ENCODE results near the gene NR1H3. TPM values are rescaled to one million over a fixed set of nuclear protein-coding genes. Genes with fewer than 3 reads are reported as not detected.

NR1H3 gene
- total RNA-seq, 6 experiments from 2014 or later = 61.5 to 82.9 (median 67.3) TPM

DNA sequence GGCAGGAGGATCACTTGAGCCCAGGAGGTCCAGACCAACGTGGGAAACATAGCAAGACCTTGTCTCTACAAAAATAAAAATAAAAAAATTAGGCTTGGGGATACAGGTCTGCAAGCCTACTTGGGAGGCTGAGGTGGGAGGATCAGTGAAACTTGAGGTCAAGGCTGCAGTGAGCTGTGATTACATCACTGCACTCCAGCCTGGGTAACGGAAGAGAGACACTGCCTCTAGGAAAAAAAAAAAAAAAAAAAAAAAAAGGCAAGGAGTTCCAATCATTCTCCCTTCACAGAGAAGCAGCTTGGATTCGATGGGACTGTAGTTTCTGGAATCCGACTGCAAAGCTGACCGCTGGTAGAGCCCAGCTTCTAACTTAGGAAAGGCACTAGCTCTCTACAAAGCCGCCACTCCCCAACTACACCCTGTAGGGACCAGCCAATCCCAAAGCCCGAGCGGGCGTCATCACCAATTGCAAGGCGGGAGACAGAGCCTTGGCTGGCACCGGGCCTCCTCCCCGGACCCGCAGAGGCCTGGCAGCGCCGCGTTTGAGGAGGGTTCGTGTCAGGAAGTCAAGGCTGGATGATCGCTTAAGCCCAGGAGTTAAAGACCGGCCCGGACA is 43.7 kb upstream of the NR1H3 start:
- H3K27ac ChIP-seq = peak overlapping the region; percentile 86 to 89 (median 89)
- intact Hi-C loops (cut with DNase I) = no loop called here
- H3K27me3 ChIP-seq = no peaks in the 10 kb centered on the region
- 8% methylated on average over 10 of the region's 20 CpGs for WGBS (ENCODE audit: insufficient coverage, low coverage, low lambda C conversion rate, missing lambda C conversion rate)
- H3K9me3 ChIP-seq = no peaks in the 10 kb centered on the region
- ATAC-seq = peak; percentile 87 to 95 (median 90)
- DNase-seq = peak; percentile 95 to 97 (median 96)
- H3K36me3 ChIP-seq = no peaks in the 10 kb centered on the region
- TF ChIP-seq CTCF (IDR thresholded peaks at IDR 0.05) (no peak), POLR2A (IDR thresholded peaks at IDR 0.05) (peak; percentile 70)
- H3K4me3 ChIP-seq = peak overlapping the region; percentile 62 to 89 (median 64)
- peaks cover 0 to 17% (median 6%) of the 10 kb centered on the region in 4 donors for H3K4me1 ChIP-seq

DNA sequence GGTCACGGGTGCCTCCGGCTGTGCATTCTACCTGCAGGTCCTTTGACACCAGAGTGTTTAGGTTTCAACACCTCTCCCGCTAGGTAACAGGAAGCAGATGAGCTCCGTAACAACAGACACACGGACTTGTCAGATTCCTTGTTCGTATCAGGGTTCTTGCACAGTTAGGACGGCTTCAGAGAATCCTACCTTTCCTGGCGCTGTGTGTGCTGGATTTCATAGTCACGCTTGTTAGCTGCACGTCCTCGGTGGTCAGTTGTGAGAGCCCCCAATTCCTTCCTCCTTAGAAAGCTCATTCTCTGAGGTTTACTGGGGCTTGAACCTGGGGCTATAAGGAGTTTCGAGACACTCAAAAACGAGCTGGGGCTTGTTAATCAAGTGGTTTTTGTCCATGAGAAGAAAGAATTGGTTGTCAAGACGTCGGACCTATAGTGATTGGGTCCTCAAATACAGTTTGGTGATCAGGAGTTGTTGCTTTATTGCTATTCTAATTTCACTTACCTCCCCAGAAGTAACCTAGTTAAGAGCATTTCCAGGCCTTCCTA is 42.4 kb upstream of the NR1H3 start:
- DNase-seq (no peak), ATAC-seq (peak in 1 of 4 donors; percentile 44)
- intact Hi-C loops (cut with DNase I) = no loop called here

GRCh38 chr11:47216121-47216798 is 41.5 kb upstream of the NR1H3 start:
- 18% methylated on average over 12 of the region's 12 CpGs for WGBS (ENCODE audit: insufficient coverage, low coverage, low lambda C conversion rate, missing lambda C conversion rate)
- Histone ChIP-seq H3K27me3 (no peaks in the 10 kb centered on the region), H3K36me3 (no peaks in the 10 kb centered on the region), H3K27ac (peak overlapping the region in 2 of 3 donors; percentile 7 to 86), H3K9me3 (no peaks in the 10 kb centered on the region), H3K4me1 (peaks cover 0 to 17% (median 6%) of the 10 kb centered on the region in 4 donors), H3K4me3 (peak overlapping the region; percentile 62 to 89 (median 64))
- intact Hi-C loops (cut with DNase I) = no loop called here
- ATAC-seq (peak in 1 of 4 donors; percentile 5), DNase-seq (no peak)
- TF ChIP-seq CTCF (IDR thresholded peaks at IDR 0.05) = peak in 1 of 4 donors; percentile 6
- TF ChIP-seq POLR2A (IDR thresholded peaks at IDR 0.05) = no peak

More for the DNA sequence above, 42.4 kb upstream of the NR1H3 start:
- no peaks in the 10 kb centered on the region for H3K9me3 ChIP-seq
- WGBS (ENCODE audit: insufficient coverage, low coverage, low lambda C conversion rate, missing lambda C conversion rate) = 3% methylated on average over 10 of the region's 15 CpGs
- H3K27ac ChIP-seq = peak overlapping the region; percentile 86 to 89 (median 89)
- H3K36me3 ChIP-seq = no peaks in the 10 kb centered on the region
- H3K27me3 ChIP-seq = no peaks in the 10 kb centered on the region
- peak overlapping the region; percentile 62 to 89 (median 64) for H3K4me3 ChIP-seq
- peak; percentile 16 for TF ChIP-seq POLR2A (IDR thresholded peaks at IDR 0.05)
- no peak for TF ChIP-seq CTCF (IDR thresholded peaks at IDR 0.05)
- peaks cover 0 to 17% (median 6%) of the 10 kb centered on the region in 4 donors for H3K4me1 ChIP-seq

GRCh38 chr11:47220401-47220821 is 37.4 kb upstream of the NR1H3 start:
- Histone ChIP-seq H3K27me3 (no peaks in the 10 kb centered on the region), H3K9me3 (no peaks in the 10 kb centered on the region), H3K4me1 (peaks cover 0 to 15% (median 6%) of the 10 kb centered on the region in 4 donors), H3K27ac (no peak overlapping the region), H3K4me3 (no peak overlapping the region), H3K36me3 (peaks cover 0 to 11% (median 0%) of the 10 kb centered on the region in 4 donors)
- 23% methylated on average over 1 of the region's 1 CpG for WGBS (ENCODE audit: insufficient coverage, low coverage, low lambda C conversion rate, missing lambda C conversion rate)
- no peak for DNase-seq
- ATAC-seq = peak in 1 of 4 donors; percentile 32
- intact Hi-C loops (cut with DNase I) = no loop called here
- no peak for TF ChIP-seq CTCF (IDR thresholded peaks at IDR 0.05)

Data from right lobe of liver (tissue), 6 donors.